ENCODE results near the gene PCBP1.

GRCh38 chr2:70078384-70078783 lies 8.9 kb upstream of the PCBP1 start:
- no peak for TF ChIP-seq CTCF (IDR thresholded peaks at IDR 0.05)
- no peak for TF ChIP-seq POLR2AphosphoS5 (IDR thresholded peaks at IDR 0.05)

All from breast epithelium (tissue), 3 donors.